HG03039 (cell line): ENCODE measurements around the gene LTBP2.

Experiments
- ATAC-seq: cut with Tn5 transposase; IDR thresholded peaks from one replicate; pipeline ENCODE4 v1.9.1; 2021; ENCODE audit warnings: mild to moderate bottlenecking, moderate library complexity; ENCODE audit not compliant: unreplicated experiment

LTBP2 gene

GRCh38 chr14:74593241-74593953 is 18.6 kb downstream of the LTBP2 start:
- no peak for ATAC-seq

GRCh38 chr14:74592476-74593201 is 19.4 kb downstream of the LTBP2 start:
- ATAC-seq: no peak

GRCh38 chr14:74591899-74592298 is 20.1 kb downstream of the LTBP2 start:
- ATAC-seq: no peak

- no peak for ATAC-seq
These were observed 20.6 kb downstream of the LTBP2 start for GRCh38 chr14:74591394-74591793.

- no peak for ATAC-seq
These were observed 22.7 kb downstream of the LTBP2 start for GRCh38 chr14:74589291-74589879.

- no peak for ATAC-seq
These were observed 24.7 kb downstream of the LTBP2 start for GRCh38 chr14:74587363-74587707.

- ATAC-seq: no peak
These were observed 25.2 kb downstream of the LTBP2 start for GRCh38 chr14:74586681-74587362.

- ATAC-seq: no peak
These were observed 26.4 kb downstream of the LTBP2 start for GRCh38 chr14:74585406-74586335.

GRCh38 chr14:74584951-74585350 is 27.1 kb downstream of the LTBP2 start:
- no peak for ATAC-seq

GRCh38 chr14:74583689-74584434 is 28.2 kb downstream of the LTBP2 start:
- no peak for ATAC-seq

GRCh38 chr14:74582910-74583581 is 29.0 kb downstream of the LTBP2 start:
- ATAC-seq: no peak

- ATAC-seq: no peak
These were observed 31.8 kb downstream of the LTBP2 start for GRCh38 chr14:74580275-74580672.

- no peak for ATAC-seq
These were observed 32.4 kb downstream of the LTBP2 start for GRCh38 chr14:74579447-74580274.

- ATAC-seq: no peak
These were observed 33.6 kb downstream of the LTBP2 start for GRCh38 chr14:74578479-74578878.

GRCh38 chr14:74577948-74578275 is 34.1 kb downstream of the LTBP2 start:
- ATAC-seq: no peak

GRCh38 chr14:74577247-74577947 is 34.6 kb downstream of the LTBP2 start:
- no peak for ATAC-seq

- no peak for ATAC-seq
These were observed 36.1 kb downstream of the LTBP2 start for GRCh38 chr14:74575936-74576335.

GRCh38 chr14:74575507-74575906 is 36.5 kb downstream of the LTBP2 start:
- no peak for ATAC-seq
